Upper lobe of right lung (tissue), 1 donor: ENCODE results near the gene CERKL. TPM values are rescaled to one million over a fixed set of nuclear protein-coding genes. Genes with fewer than 3 reads are reported as not detected.

Source experiments
- ATAC-seq: fragments of 200-7000 bp; cut with Tn5 transposase; one replicate; pipeline ENCODE4 v1.9.1; 2020; ENCODE audit warnings: mild to moderate bottlenecking, moderate library complexity
- DNase-seq: peaks from one replicate; pipeline ENCODE4 v3.0.0-alpha.2; 2020
- H3K27ac ChIP-seq: fragments of 200-600 bp; one replicate; pipeline ENCODE4 v1.8.0; 2022
- H3K27me3 ChIP-seq: fragments of 200-600 bp; one replicate; pipeline ENCODE4 v1.8.0; 2022; ENCODE audit warnings: mild to moderate bottlenecking
- H3K36me3 ChIP-seq: fragments of 200-600 bp; one replicate; pipeline ENCODE4 v1.8.0; 2022
- H3K4me1 ChIP-seq: fragments of 200-600 bp; one replicate; pipeline ENCODE4 v1.8.0; 2022
- H3K4me3 ChIP-seq: fragments of 200-600 bp; one replicate; pipeline ENCODE4 v1.8.0; 2022; ENCODE audit warnings: mild to moderate bottlenecking
- H3K9me3 ChIP-seq: fragments of 200-600 bp; one replicate; pipeline ENCODE4 v1.8.0; 2022
- intact Hi-C: fragments of 100-400 bp; cut with DNase I; formaldehyde crosslinking; loops from one replicate; pipeline ENCODE4 v1.11.0; 2022
- total RNA-seq: library from RNA; stranded (reverse); fragmentation: NEBNext Ultra II Directional; extraction: Animal tissue kit (Norgen Biotek cat#: 25700); gene quantifications from one replicate; pipeline ENCODE4 v1.2.1, GENCODE V29; 2021
- TF ChIP-seq, protein P1 (sequence below): fragments of 200-600 bp; IDR thresholded peaks from one replicate; pipeline ENCODE4 v1.8.0; 2022; ENCODE audit warnings: antibody characterized with exemption
- donor health status: DM: no; HTN: yes; CAD: no; lungs with severe emphysema.

Gene CERKL
- total RNA-seq, 1 donor from 2014 or later: 0.29 TPM

DNA sequence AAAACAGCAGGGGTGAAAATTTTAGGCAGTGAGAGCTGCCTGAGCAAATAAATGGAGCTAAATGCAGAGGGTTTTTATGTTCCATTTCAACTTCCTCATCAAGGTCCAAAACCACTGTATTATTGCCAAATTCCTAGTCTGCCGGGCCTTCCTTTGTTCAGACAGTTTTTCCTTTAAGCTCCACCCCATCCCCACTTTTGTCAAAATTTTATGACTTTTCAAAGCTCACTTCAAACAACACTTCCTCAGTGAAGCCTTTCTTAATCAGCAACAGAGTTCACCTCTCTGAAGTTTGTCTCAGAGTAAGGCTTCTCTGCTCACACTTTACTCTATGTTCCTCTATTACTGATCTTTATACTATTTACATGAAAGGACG, 81.3 kb downstream of the CERKL start:
- TF ChIP-seq, protein P1, sequence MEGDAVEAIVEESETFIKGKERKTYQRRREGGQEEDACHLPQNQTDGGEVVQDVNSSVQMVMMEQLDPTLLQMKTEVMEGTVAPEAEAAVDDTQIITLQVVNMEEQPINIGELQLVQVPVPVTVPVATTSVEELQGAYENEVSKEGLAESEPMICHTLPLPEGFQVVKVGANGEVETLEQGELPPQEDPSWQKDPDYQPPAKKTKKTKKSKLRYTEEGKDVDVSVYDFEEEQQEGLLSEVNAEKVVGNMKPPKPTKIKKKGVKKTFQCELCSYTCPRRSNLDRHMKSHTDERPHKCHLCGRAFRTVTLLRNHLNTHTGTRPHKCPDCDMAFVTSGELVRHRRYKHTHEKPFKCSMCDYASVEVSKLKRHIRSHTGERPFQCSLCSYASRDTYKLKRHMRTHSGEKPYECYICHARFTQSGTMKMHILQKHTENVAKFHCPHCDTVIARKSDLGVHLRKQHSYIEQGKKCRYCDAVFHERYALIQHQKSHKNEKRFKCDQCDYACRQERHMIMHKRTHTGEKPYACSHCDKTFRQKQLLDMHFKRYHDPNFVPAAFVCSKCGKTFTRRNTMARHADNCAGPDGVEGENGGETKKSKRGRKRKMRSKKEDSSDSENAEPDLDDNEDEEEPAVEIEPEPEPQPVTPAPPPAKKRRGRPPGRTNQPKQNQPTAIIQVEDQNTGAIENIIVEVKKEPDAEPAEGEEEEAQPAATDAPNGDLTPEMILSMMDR: no peak
- H3K9me3 ChIP-seq: no peaks in the 10 kb centered on the region
- no peaks in the 10 kb centered on the region for H3K36me3 ChIP-seq
- H3K27me3 ChIP-seq: no peaks in the 10 kb centered on the region
- no peak overlapping the region for H3K27ac ChIP-seq
- intact Hi-C loops: no loop called here
- no peak overlapping the region for H3K4me3 ChIP-seq
- H3K4me1 ChIP-seq: no peaks in the 10 kb centered on the region
- ATAC-seq (peak; percentile 45), DNase-seq (no peak)

DNA sequence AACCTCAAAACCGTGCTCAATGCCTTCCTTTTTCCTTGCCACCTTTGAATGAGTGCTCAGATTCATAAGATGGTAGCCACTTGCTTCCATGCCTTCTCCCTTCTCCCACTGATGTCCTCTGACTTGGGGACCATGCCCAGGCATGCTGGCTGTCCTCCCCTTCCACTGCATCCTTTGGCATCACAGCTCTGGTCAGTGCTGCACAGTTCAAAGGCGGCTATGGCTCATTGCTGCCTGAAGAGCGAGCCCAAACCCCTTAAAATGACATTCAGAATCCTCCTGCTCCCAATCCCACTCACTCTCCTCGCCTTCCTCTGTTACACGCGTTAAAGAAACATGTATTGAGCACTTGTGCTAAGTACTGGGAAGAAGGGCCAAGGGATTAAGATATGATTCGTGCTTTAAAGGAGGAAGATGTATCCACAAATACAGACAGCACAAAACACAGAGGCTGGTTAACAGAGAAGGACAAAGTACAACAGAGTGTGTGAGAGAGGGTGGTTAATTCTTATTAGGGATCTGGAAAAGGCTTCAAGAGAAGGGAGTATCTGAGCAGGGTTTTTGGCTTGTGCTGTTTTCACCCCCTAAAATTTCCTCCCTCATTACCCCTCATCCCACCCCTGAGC, 81.8 kb downstream of the CERKL start:
- intact Hi-C loops: no loop called here
- no peak overlapping the region for H3K27ac ChIP-seq
- H3K4me3 ChIP-seq: no peak overlapping the region
- H3K4me1 ChIP-seq: no peaks in the 10 kb centered on the region
- TF ChIP-seq, protein P1: no peak
- no peaks in the 10 kb centered on the region for H3K36me3 ChIP-seq
- DNase-seq: no peak
- peak; percentile 36 for ATAC-seq
- H3K27me3 ChIP-seq: no peaks in the 10 kb centered on the region
- H3K9me3 ChIP-seq: no peaks in the 10 kb centered on the region

DNA sequence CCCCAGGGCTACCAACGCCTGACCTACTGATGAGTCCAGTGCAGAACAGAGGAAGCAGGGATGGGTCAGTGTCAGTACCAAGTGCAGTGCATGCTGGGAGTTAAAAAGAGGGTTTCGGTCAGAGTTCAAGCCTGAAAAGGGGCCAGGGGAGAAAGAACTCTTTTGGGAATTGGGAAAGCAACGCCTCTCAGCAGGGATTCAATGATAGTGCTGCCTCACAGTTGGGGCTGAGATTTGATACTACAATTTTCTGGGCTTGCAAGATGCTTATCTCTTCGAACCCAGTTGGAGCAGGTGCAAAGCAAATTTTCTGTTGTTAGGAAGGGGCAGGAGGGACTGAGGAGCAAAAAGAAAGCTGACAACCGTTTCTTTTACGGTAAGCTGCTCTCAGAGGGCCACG, 82.6 kb downstream of the CERKL start:
- Histone ChIP-seq H3K27me3 (no peaks in the 10 kb centered on the region), H3K4me1 (no peaks in the 10 kb centered on the region), H3K4me3 (no peak overlapping the region), H3K9me3 (no peaks in the 10 kb centered on the region), H3K36me3 (no peaks in the 10 kb centered on the region), H3K27ac (no peak overlapping the region)
- intact Hi-C loops: no loop called here
- ATAC-seq: no peak
- no peak for DNase-seq
- TF ChIP-seq, protein P1: no peak

DNA sequence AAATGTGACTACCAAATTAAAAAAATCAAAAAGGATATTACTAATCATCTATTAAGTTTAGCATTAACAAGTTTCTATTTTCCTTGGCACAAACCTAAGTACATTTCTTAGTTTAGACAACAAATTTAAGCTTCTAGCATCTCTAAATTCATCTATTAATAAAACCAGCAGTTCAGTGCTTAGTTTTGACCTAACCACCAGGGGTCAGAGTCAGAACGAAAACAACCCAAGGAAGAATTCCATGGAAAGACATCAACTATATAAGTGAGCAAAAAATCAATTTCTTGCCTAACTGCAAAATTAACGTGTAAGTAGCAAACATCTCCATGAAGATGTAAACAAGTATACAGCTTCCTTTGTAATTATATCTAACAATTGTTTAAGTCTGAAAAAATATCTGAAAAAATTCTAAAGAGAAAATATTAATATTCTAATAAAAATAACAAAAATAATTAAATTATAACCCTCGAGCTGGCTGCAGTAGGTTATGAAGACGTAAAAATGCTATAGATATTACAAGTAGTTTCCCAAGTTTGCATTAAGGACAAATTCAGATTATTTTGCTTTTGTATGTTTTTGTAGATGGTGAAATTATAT, 83.7 kb downstream of the CERKL start:
- Histone ChIP-seq H3K36me3 (no peaks in the 10 kb centered on the region), H3K4me3 (no peak overlapping the region), H3K27ac (no peak overlapping the region), H3K9me3 (no peaks in the 10 kb centered on the region), H3K27me3 (no peaks in the 10 kb centered on the region), H3K4me1 (no peaks in the 10 kb centered on the region)
- no peak for ATAC-seq
- intact Hi-C loops: no loop called here
- TF ChIP-seq, protein P1: peak; percentile 41
- DNase-seq: no peak

DNA sequence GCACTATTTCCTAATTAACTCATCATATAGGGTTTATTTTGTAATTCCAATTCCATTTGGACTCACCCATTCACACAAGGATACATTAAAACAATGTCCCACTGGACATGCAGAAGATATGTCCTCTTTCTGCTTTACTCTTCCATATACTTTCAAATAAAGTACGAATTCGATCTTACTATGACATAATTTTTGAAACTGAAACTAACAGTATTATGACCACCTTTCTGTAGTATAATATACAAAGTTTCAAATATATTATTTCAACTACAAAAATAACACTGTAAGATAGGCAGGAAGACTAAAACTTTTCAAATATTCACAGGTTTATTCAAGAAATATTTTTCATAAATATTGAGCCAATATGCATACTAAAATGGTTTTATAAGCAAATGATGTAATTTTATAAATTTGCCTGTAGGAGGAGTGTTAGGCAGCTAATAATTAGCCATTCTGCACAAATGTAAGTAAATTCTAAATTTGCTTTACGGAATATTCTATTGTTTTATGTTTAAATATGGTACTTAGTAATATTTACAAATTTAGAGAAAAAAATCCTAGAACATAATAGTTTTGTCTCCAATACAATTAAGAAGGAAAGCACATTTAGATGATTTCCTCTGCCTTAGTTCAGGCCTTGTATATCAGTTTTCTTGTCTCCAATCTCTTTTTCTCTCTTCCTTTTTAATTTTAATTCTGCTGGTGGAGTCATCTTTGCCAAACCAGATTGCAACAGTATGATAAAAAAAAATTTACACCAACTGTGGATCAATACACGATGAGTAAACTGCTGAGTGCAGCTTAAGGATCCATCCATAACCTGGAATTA, 85.9 kb downstream of the CERKL start:
- Histone ChIP-seq H3K27ac (no peak overlapping the region), H3K27me3 (no peaks in the 10 kb centered on the region), H3K36me3 (no peaks in the 10 kb centered on the region), H3K9me3 (no peaks in the 10 kb centered on the region), H3K4me3 (no peak overlapping the region), H3K4me1 (no peaks in the 10 kb centered on the region)
- DNase-seq: no peak
- TF ChIP-seq, protein P1: peak; percentile 30
- intact Hi-C loops: no loop called here
- ATAC-seq: no peak
